Loucy (cell line): ENCODE measurements around the gene UBTD1.

Experiments used
- H2AFZ ChIP-seq: fragments of 200-600 bp; sonication (generic); 2 replicates; pipeline ENCODE4 v1.6.0; 2016; ENCODE audit warnings: antibody characterized with exemption, mild to moderate bottlenecking, low read length, moderate library complexity
- H3F3A ChIP-seq: fragments of 200-600 bp; 2 replicates; pipeline ENCODE4 v1.6.0; 2016; ENCODE audit warnings: antibody characterized with exemption, low read depth, mild to moderate bottlenecking
- H3K27me3 ChIP-seq: fragments of 200-600 bp; sonication (generic); 2 replicates; pipeline ENCODE4 v1.6.1; 2014; ENCODE audit warnings: low read length, mild to moderate bottlenecking; ENCODE audit not compliant: insufficient read depth, poor library complexity, severe bottlenecking
- H3K36me3 ChIP-seq: fragments of 200-600 bp; sonication (generic); 2 replicates; pipeline ENCODE4 v1.6.1; 2016; ENCODE audit warnings: low read length; ENCODE audit not compliant: insufficient read depth
- H3K4me1 ChIP-seq: fragments of 200-600 bp; sonication (generic); 2 replicates; pipeline ENCODE4 v1.5.1; 2014; ENCODE audit warnings: low read length, mild to moderate bottlenecking; ENCODE audit not compliant: insufficient read depth, poor library complexity, severe bottlenecking
- H3K4me2 ChIP-seq: fragments of 200-600 bp; sonication (generic); 2 replicates; pipeline ENCODE4 v1.6.0; 2014; ENCODE audit warnings: antibody characterized with exemption, low read length, low read depth, mild to moderate bottlenecking; ENCODE audit not compliant: poor library complexity, severe bottlenecking
- H3K4me3 ChIP-seq: fragments of 200-600 bp; sonication (generic); 2 replicates; pipeline ENCODE4 v1.5.1; 2014; ENCODE audit warnings: low read length, mild to moderate bottlenecking, mixed read lengths; ENCODE audit not compliant: poor library complexity, severe bottlenecking
- H3K79me2 ChIP-seq: fragments of 200-600 bp; sonication (generic); 2 replicates; pipeline ENCODE4 v1.6.1; 2014; ENCODE audit warnings: low read length; ENCODE audit not compliant: insufficient read depth
- H3K9ac ChIP-seq: fragments of 200-600 bp; sonication (generic); 2 replicates; pipeline ENCODE4 v1.6.0; 2014; ENCODE audit warnings: mild to moderate bottlenecking, low read depth, low read length, moderate library complexity; ENCODE audit not compliant: poor library complexity, severe bottlenecking
- H3K9me2 ChIP-seq: fragments of 200-600 bp; sonication (generic); replicated peaks from 2 replicates; pipeline ENCODE4 v1.6.1; 2016; ENCODE audit warnings: low read depth, low read length, mixed read lengths
- H3K9me3 ChIP-seq: fragments of 200-600 bp; sonication (generic); 2 replicates; pipeline ENCODE4 v1.6.1; 2014; ENCODE audit warnings: mild to moderate bottlenecking, antibody characterized with exemption, low read length, low read depth; ENCODE audit not compliant: insufficient read depth
- H4K20me1 ChIP-seq: fragments of 200-600 bp; sonication (generic); 2 replicates; pipeline ENCODE4 v1.6.0; 2014; ENCODE audit warnings: antibody characterized with exemption, low read length, mild to moderate bottlenecking; ENCODE audit not compliant: insufficient read depth, poor library complexity, severe bottlenecking
- EZH2phosphoT487 ChIP-seq: fragments of 200-600 bp; IDR thresholded peaks from 2 replicates; pipeline ENCODE4 v1.6.1; 2018; ENCODE audit warnings: antibody characterized with exemption, mild to moderate bottlenecking, moderate library complexity, borderline replicate concordance
- TF ChIP-seq, protein P1 (sequence below): fragments of 200-600 bp; sonication (generic); conservative IDR thresholded peaks from 2 replicates; pipeline ENCODE4 v1.5.1; 2014; ENCODE audit warnings: mild to moderate bottlenecking, antibody characterized with exemption, low read length

The UBTD1 gene

GRCh38 chr10:97607095-97607636 is 108.4 kb downstream of the UBTD1 start:
- H3K9ac ChIP-seq = no peak overlapping the region
- H3K79me2 ChIP-seq = no peaks in the 10 kb centered on the region
- no peaks in the 10 kb centered on the region for H3K4me1 ChIP-seq
- H3K9me3 ChIP-seq = no peaks in the 10 kb centered on the region
- no peak for TF ChIP-seq EZH2phosphoT487
- TF ChIP-seq, protein P1, sequence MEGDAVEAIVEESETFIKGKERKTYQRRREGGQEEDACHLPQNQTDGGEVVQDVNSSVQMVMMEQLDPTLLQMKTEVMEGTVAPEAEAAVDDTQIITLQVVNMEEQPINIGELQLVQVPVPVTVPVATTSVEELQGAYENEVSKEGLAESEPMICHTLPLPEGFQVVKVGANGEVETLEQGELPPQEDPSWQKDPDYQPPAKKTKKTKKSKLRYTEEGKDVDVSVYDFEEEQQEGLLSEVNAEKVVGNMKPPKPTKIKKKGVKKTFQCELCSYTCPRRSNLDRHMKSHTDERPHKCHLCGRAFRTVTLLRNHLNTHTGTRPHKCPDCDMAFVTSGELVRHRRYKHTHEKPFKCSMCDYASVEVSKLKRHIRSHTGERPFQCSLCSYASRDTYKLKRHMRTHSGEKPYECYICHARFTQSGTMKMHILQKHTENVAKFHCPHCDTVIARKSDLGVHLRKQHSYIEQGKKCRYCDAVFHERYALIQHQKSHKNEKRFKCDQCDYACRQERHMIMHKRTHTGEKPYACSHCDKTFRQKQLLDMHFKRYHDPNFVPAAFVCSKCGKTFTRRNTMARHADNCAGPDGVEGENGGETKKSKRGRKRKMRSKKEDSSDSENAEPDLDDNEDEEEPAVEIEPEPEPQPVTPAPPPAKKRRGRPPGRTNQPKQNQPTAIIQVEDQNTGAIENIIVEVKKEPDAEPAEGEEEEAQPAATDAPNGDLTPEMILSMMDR = no peak
- no peak overlapping the region for H3K4me2 ChIP-seq
- no peaks in the 10 kb centered on the region for H3F3A ChIP-seq
- H3K4me3 ChIP-seq = no peak overlapping the region
- H3K9me2 ChIP-seq = no peaks in the 10 kb centered on the region
- H3K27me3 ChIP-seq = no peaks in the 10 kb centered on the region
- H3K36me3 ChIP-seq = no peaks in the 10 kb centered on the region
- no peak overlapping the region for H2AFZ ChIP-seq
- no peaks in the 10 kb centered on the region for H4K20me1 ChIP-seq

- H3F3A ChIP-seq = no peaks in the 10 kb centered on the region
- H3K36me3 ChIP-seq = no peaks in the 10 kb centered on the region
- no peak overlapping the region for H3K4me3 ChIP-seq
- H2AFZ ChIP-seq = no peak overlapping the region
- no peak overlapping the region for H3K4me2 ChIP-seq
- H4K20me1 ChIP-seq = no peaks in the 10 kb centered on the region
- TF ChIP-seq, protein P1 = no peak
- TF ChIP-seq EZH2phosphoT487 = no peak
- no peaks in the 10 kb centered on the region for H3K9me2 ChIP-seq
- H3K9ac ChIP-seq = no peak overlapping the region
- no peaks in the 10 kb centered on the region for H3K79me2 ChIP-seq
- no peaks in the 10 kb centered on the region for H3K4me1 ChIP-seq
- no peaks in the 10 kb centered on the region for H3K27me3 ChIP-seq
- H3K9me3 ChIP-seq = no peaks in the 10 kb centered on the region
Observed at GRCh38 chr10:97608991-97609561, 110.4 kb downstream of the UBTD1 start.

DNA sequence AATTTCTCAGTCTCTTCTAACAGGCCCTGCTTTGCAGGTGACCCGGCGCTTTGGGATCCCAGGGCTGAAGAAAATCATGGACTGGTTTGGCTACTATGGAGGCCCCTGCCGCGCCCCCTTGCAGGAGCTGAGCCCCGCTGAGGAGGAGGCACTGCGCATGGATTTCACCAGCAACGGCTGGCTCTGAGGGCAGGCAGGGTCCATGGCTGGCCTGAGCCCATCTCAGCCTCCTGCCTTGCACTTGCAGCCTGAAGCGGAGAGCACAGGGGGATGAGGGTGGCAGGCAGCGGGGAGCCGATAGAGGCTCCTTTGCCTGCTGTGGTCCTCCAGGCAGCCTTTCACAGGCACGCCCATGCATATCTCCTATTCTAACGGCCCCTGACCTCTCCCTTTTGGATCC is 112.7 kb downstream of the UBTD1 start:
- no peaks in the 10 kb centered on the region for H3K79me2 ChIP-seq
- H2AFZ ChIP-seq = 0 out of 2 replicates have a peak overlapping the region, but pooled peaks have one; percentile 21
- H3K36me3 ChIP-seq = no peaks in the 10 kb centered on the region
- H4K20me1 ChIP-seq = no peaks in the 10 kb centered on the region
- H3K4me1 ChIP-seq = no peaks in the 10 kb centered on the region
- H3K4me3 ChIP-seq = no peak overlapping the region
- H3K4me2 ChIP-seq = no peak overlapping the region
- no peaks in the 10 kb centered on the region for H3K9me3 ChIP-seq
- TF ChIP-seq, protein P1 = no peak
- TF ChIP-seq EZH2phosphoT487 = no peak
- H3K9ac ChIP-seq = no peak overlapping the region
- H3K9me2 ChIP-seq = no peaks in the 10 kb centered on the region
- no peaks in the 10 kb centered on the region for H3F3A ChIP-seq
- no peaks in the 10 kb centered on the region for H3K27me3 ChIP-seq
